HepG2 (cell line): ENCODE results near the gene YTHDF1. TPM values are rescaled to one million over a fixed set of nuclear protein-coding genes. Genes with fewer than 3 reads are reported as not detected.

ENCODE experiments used
- BRCA1 ChIP-seq: sonication (generic); formaldehyde crosslinking; IDR thresholded peaks from 2 replicates; pipeline ENCODE4 v1.4.0; 2020; ENCODE audit warnings: missing genetic modification reagents
- DNMT1 ChIP-seq: sonication (generic); formaldehyde crosslinking; IDR thresholded peaks from 2 replicates; pipeline ENCODE4 v1.5.1; 2020; ENCODE audit warnings: mild to moderate bottlenecking, missing genetic modification reagents
- ESRRA ChIP-seq: sonication (generic); formaldehyde crosslinking; IDR thresholded peaks from 2 replicates; pipeline ENCODE4 v1.5.1; 2020; ENCODE audit warnings: mild to moderate bottlenecking, low read depth, missing genetic modification reagents
- FOXM1 ChIP-seq: sonication (generic); formaldehyde crosslinking; IDR thresholded peaks from 2 replicates; pipeline ENCODE4 v1.5.0; 2020; ENCODE audit warnings: missing genetic modification reagents
- GRHL1 ChIP-seq: sonication (generic); formaldehyde crosslinking; conservative IDR thresholded peaks from 2 replicates; pipeline ENCODE4 v1.8.0; 2022; ENCODE audit warnings: missing genetic modification reagents
- HES4 ChIP-seq: sonication (generic); formaldehyde crosslinking; IDR thresholded peaks from 2 replicates; pipeline ENCODE4 v1.9.0; 2021; ENCODE audit warnings: mild to moderate bottlenecking, missing genetic modification reagents, borderline replicate concordance
- HOXA5 ChIP-seq: sonication (generic); formaldehyde crosslinking; IDR thresholded peaks from 2 replicates; pipeline ENCODE4 v1.4.0; 2020; ENCODE audit warnings: missing genetic modification reagents
- IRF1 ChIP-seq: sonication (generic); formaldehyde crosslinking; IDR thresholded peaks from 2 replicates; pipeline ENCODE4 v1.4.0; 2020; ENCODE audit warnings: low read depth, mild to moderate bottlenecking, missing genetic modification reagents
- KAT8 ChIP-seq: IDR thresholded peaks from 2 replicates; pipeline ENCODE4 v1.6.1; 2016; ENCODE audit warnings: missing genetic modification reagents, missing compliant biosample characterization
- PHF8 ChIP-seq: sonication (generic); formaldehyde crosslinking; IDR thresholded peaks from 2 replicates; pipeline ENCODE4 v1.5.0; 2020; ENCODE audit warnings: missing genetic modification reagents
- RAD21 ChIP-seq: fragments of 450-650 bp; formaldehyde crosslinking; IDR thresholded peaks from 2 replicates; pipeline ENCODE4 v1.5.0; 2020; ENCODE audit warnings: mild to moderate bottlenecking
- REXO4 ChIP-seq: sonication (generic); formaldehyde crosslinking; IDR thresholded peaks from 2 replicates; pipeline ENCODE4 v1.8.0; 2022; ENCODE audit warnings: missing genetic modification reagents, mild to moderate bottlenecking, borderline replicate concordance
- TBL1XR1 ChIP-seq: fragments of 150-350 bp; IDR thresholded peaks from 2 replicates; pipeline ENCODE4 v1.6.1; 2014; ENCODE audit warnings: borderline replicate concordance, low read length; ENCODE audit not compliant: partially characterized antibody
- ZNF318 ChIP-seq: sonication (generic); formaldehyde crosslinking; IDR thresholded peaks from 2 replicates; pipeline ENCODE4 v1.4.0; 2020; ENCODE audit warnings: mild to moderate bottlenecking, missing genetic modification reagents
- ZNF546 ChIP-seq: sonication (generic); formaldehyde crosslinking; conservative IDR thresholded peaks from 2 replicates; pipeline ENCODE4 v1.8.1; 2023; ENCODE audit warnings: mild to moderate bottlenecking, missing genetic modification reagents
- ZNF589 ChIP-seq: sonication (generic); formaldehyde crosslinking; conservative IDR thresholded peaks from 2 replicates; pipeline ENCODE4 v1.8.0; 2022; ENCODE audit warnings: mild to moderate bottlenecking, moderate library complexity, missing genetic modification reagents
- ZNF761 ChIP-seq: sonication (generic); formaldehyde crosslinking; conservative IDR thresholded peaks from 2 replicates; pipeline ENCODE4 v1.4.0; 2020; ENCODE audit warnings: mild to moderate bottlenecking, missing genetic modification reagents
- ZNF768 ChIP-seq: sonication (generic); formaldehyde crosslinking; IDR thresholded peaks from 2 replicates; pipeline ENCODE4 v1.4.0; 2020; ENCODE audit warnings: missing genetic modification reagents
- ZNF792 ChIP-seq: IDR thresholded peaks from 2 replicates; pipeline ENCODE4 v1.6.1; 2016
- polyA plus RNA-seq, 8 experiments: library from polyadenylated mRNA; depleted of rRNA in 3 of 8; stranded (reverse) in 7 of 8; unstranded in 1 of 8; fragments of >200 nt; fragmentation: Illumina TruSeq in 4 of 8; extraction: Trizol in 4 of 8; gene quantifications; 2 replicates each; pipeline versions ENCODE4 v1.2.1 to v1.2.3, GENCODE V29; 2011 to 2016; ENCODE audit warnings: low read depth in 4 of 8, missing spikeins in 1 of 8, mixed read lengths in 1 of 8; ENCODE audit not compliant: insufficient read depth in 1 of 8
- total RNA-seq, 5 experiments: library from RNA; depleted of rRNA; stranded (reverse); fragments of >200 nt; fragmentation: Illumina TruSeq; extraction: Trizol; gene quantifications; 2 replicates each; pipeline ENCODE4 v1.2.3, GENCODE V29; 2016; ENCODE audit warnings: low read depth in 1 of 5

YTHDF1 gene
- total and polyA plus RNA-seq, 2 of the 13 experiments (the other 11 are each of a cell fraction or from before 2014, with no cell fraction given) = 34.5 to 37.7 TPM

- TF ChIP-seq HES4 (peak; percentile 98), BRCA1 (peak; percentile 86; the same call in 1 of the 2 replicates), FOXM1 (CRISPR knock-in tag) (no peak), ZNF546 (CRISPR knock-in tag) (peak; percentile 54; the same call in 1 of the 2 replicates), KAT8 (CRISPR knock-in tag) (peak; percentile 90), RAD21 (0 out of 2 replicates have a peak, but pooled peaks have one; percentile 50), HOXA5 (CRISPR knock-in tag) (peak; percentile 96), DNMT1 (CRISPR knock-in tag) (peak; percentile 90; the same call in 1 of the 2 replicates), IRF1 (CRISPR knock-in tag) (peak; percentile 95), ZNF792 (CRISPR knock-in tag) (peak; percentile 96; the same call in 1 of the 2 replicates), TBL1XR1 (no peak), PHF8 (CRISPR knock-in tag) (peak; percentile 96), ESRRA (CRISPR knock-in tag) (peak; percentile 80; the same call in 1 of the 2 replicates), ZNF318 (CRISPR knock-in tag) (peak; percentile 89; the same call in 1 of the 2 replicates), GRHL1 (CRISPR knock-in tag) (no peak), REXO4 (CRISPR knock-in tag) (peak; percentile 90; the same call in 1 of the 2 replicates), ZNF761 (CRISPR knock-in tag) (peak; percentile 99), ZNF589 (no peak; the same call in 1 of the 2 replicates), ZNF768 (CRISPR knock-in tag) (peak; percentile 86)
Measured at GRCh38 chr20:63216041-63216848, at the start of gene YTHDF1 (continued).
